GM03348 (cell line): ENCODE data around the gene ESRP2.

Source experiments
- DNase-seq: peaks from one replicate; pipeline ENCODE4 v3.0.0; 2012; ENCODE audit warnings: low spot score

ESRP2 gene

GRCh38 chr16:68235887-68236136 is at the start of gene ESRP2:
TSS of gene ESRP2 (minus strand) at chr16:68236127. CDS start at chr16:68236045, 82 bp downstream.
- DNase-seq: no peak

- DNase-seq: no peak
Measured at GRCh38 chr16:68285683-68286082, 49.8 kb upstream of the ESRP2 start.

GRCh38 chr16:68284847-68285246 is 48.9 kb upstream of the ESRP2 start:
- no peak for DNase-seq

- peak; percentile 37 for DNase-seq
Measured at GRCh38 chr16:68283801-68284598, 48.1 kb upstream of the ESRP2 start.

GRCh38 chr16:68283346-68283745 is 47.4 kb upstream of the ESRP2 start:
- DNase-seq: no peak

GRCh38 chr16:68282064-68282452 is 46.1 kb upstream of the ESRP2 start:
- no peak for DNase-seq

GRCh38 chr16:68281368-68282063 is 45.6 kb upstream of the ESRP2 start:
- no peak for DNase-seq

- no peak for DNase-seq
Measured at GRCh38 chr16:68279726-68280558, 44.0 kb upstream of the ESRP2 start.

GRCh38 chr16:68276223-68276622 is 40.3 kb upstream of the ESRP2 start:
- no peak for DNase-seq

GRCh38 chr16:68275611-68276191 is 39.8 kb upstream of the ESRP2 start:
- DNase-seq: no peak

- DNase-seq: no peak
Measured at GRCh38 chr16:68274441-68274840, 38.5 kb upstream of the ESRP2 start.

- no peak for DNase-seq
Measured at GRCh38 chr16:68273896-68274295, 38.0 kb upstream of the ESRP2 start.

- no peak for DNase-seq
Measured at GRCh38 chr16:68273459-68273858, 37.5 kb upstream of the ESRP2 start.

- DNase-seq: no peak
Measured at GRCh38 chr16:68272507-68273209, 36.7 kb upstream of the ESRP2 start.

GRCh38 chr16:68270353-68270752 is 34.4 kb upstream of the ESRP2 start:
- no peak for DNase-seq

GRCh38 chr16:68269793-68270192 is 33.9 kb upstream of the ESRP2 start:
- no peak for DNase-seq

GRCh38 chr16:68267612-68268405 is 31.9 kb upstream of the ESRP2 start:
- no peak for DNase-seq

GRCh38 chr16:68265078-68265920 is 29.4 kb upstream of the ESRP2 start:
- peak; percentile 81 for DNase-seq

GRCh38 chr16:68264128-68265077 is 28.5 kb upstream of the ESRP2 start, which contains the start of gene SLC7A6:
TSS of gene SLC7A6 (plus strand) at chr16:68264526. CDS start at chr16:68274727, 10,201 bp downstream.
- DNase-seq: peak; percentile 92
